PC-9 (cell line): Measurements from ENCODE around the gene DHX8. TPM values are rescaled to one million over a fixed set of nuclear protein-coding genes. Genes with fewer than 3 reads are reported as not detected.

Experiments used
- BruUV-seq: library from RNA; stranded (reverse); fragments of 400-500 nt; replicated peaks from 2 replicates; lab custom pipeline; 2021; lab: Mats Ljungman, UMichigan
- CTCF ChIA-PET: fragments of 300-600 bp; sonication (Branson Sonifier 250); formaldehyde crosslinking; loops from one replicate; lab custom pipeline; 2022; ENCODE audit warnings: antibody characterized with exemption; lab: Charles Lee
- POLR2A ChIA-PET: fragments of 300-600 bp; sonication (Branson Sonifier 250); formaldehyde crosslinking; loops from one replicate; lab custom pipeline; 2022; ENCODE audit warnings: antibody characterized with exemption; ENCODE audit not compliant: unreplicated experiment; lab: Charles Lee
- DNase-seq, 2 experiments: peaks; one replicate each; pipeline versions ENCODE4 v3.0.0 to v3.0.0-alpha.2; 2015 to 2022; ENCODE audit warnings: mixed read lengths in 1 of 2
- H2AFZ ChIP-seq: fragments of 200-600 bp; sonication (generic); 2 replicates; pipeline ENCODE4 v1.8.1; 2017; ENCODE audit warnings: antibody characterized with exemption
- H3F3A ChIP-seq: fragments of 200-600 bp; sonication (generic); 2 replicates; pipeline ENCODE4 v1.8.1; 2017; ENCODE audit warnings: antibody characterized with exemption, mild to moderate bottlenecking, low read depth; ENCODE audit not compliant: insufficient read depth
- H3K27ac ChIP-seq: fragments of 200-600 bp; sonication (generic); 2 replicates; pipeline ENCODE4 v1.6.1; 2016; ENCODE audit warnings: mixed run types
- H3K27me3 ChIP-seq: fragments of 200-600 bp; sonication (generic); 2 replicates; pipeline ENCODE4 v1.6.1; 2016; ENCODE audit warnings: low read depth, mixed run types; ENCODE audit not compliant: insufficient read depth
- H3K36me3 ChIP-seq: fragments of 200-600 bp; sonication (generic); 2 replicates; pipeline ENCODE4 v1.6.1; 2016; ENCODE audit warnings: low read depth, mixed run types
- H3K4me1 ChIP-seq: fragments of 200-600 bp; sonication (generic); replicated peaks from 2 replicates; pipeline ENCODE4 v1.6.1; 2016; ENCODE audit warnings: mixed run types; ENCODE audit not compliant: insufficient read depth
- H3K4me2 ChIP-seq: fragments of 200-600 bp; sonication (generic); 2 replicates; pipeline ENCODE4 v1.6.1; 2017; ENCODE audit warnings: mixed run types
- H3K4me3 ChIP-seq: fragments of 200-600 bp; sonication (generic); 2 replicates; pipeline ENCODE4 v1.6.1; 2016; ENCODE audit warnings: mixed run types
- H3K79me2 ChIP-seq: fragments of 200-600 bp; sonication (generic); 2 replicates; pipeline ENCODE4 v1.6.1; 2017; ENCODE audit warnings: low read depth, mixed run types
- H3K9me2 ChIP-seq: fragments of 200-600 bp; sonication (generic); 2 replicates; pipeline ENCODE4 v1.8.1; 2017; ENCODE audit warnings: mild to moderate bottlenecking; ENCODE audit not compliant: insufficient read depth
- H3K9me3 ChIP-seq: fragments of 200-600 bp; sonication (generic); 2 replicates; pipeline ENCODE4 v1.8.1; 2016; ENCODE audit warnings: low read depth; ENCODE audit not compliant: insufficient read depth
- H4K20me1 ChIP-seq: fragments of 200-600 bp; sonication (generic); 2 replicates; pipeline ENCODE4 v1.8.1; 2017; ENCODE audit not compliant: insufficient read depth
- CTCF ChIP-seq: fragments of 200-600 bp; sonication (generic); conservative IDR thresholded peaks from 2 replicates; pipeline ENCODE4 v1.6.1; 2017; ENCODE audit warnings: mixed run types, antibody characterized with exemption, mild to moderate bottlenecking, moderate library complexity
- EZH2 ChIP-seq: fragments of 200-600 bp; sonication (generic); IDR thresholded peaks from 2 replicates; pipeline ENCODE4 v1.8.0; 2017; ENCODE audit warnings: antibody characterized with exemption, low read depth
- intact Hi-C: fragments of 100-400 bp; cut with micrococcal nuclease; formaldehyde crosslinking; loops from one replicate; pipeline ENCODE4 v1.10.0; 2022; ENCODE audit not compliant: unreplicated experiment
- total RNA-seq: library from RNA; stranded (reverse); gene quantifications from 2 replicates; pipeline ENCODE4 v1.2.3, GENCODE V29; 2021

The DHX8 gene
- total RNA-seq, 1 experiment from 2014 or later = 55.4 TPM

GRCh38 chr17:43540821-43541674, 57.3 kb downstream of the DHX8 start:
- ChIA-PET CTCF (no interaction called here), POLR2A (interaction anchor here (0.6 kb wide), 1 partner anchor 44 kb away, joined by 4 read pairs; no protein-coding TSS in a partner anchor)
- no peak for TF ChIP-seq EZH2
- no peak for TF ChIP-seq CTCF
- H3K9me3 ChIP-seq = no peaks in the 10 kb centered on the region
- no peaks in the 10 kb centered on the region for H3K27me3 ChIP-seq
- peaks cover 9% of the 10 kb centered on the region; the same call in 1 of the 2 replicates for H3K36me3 ChIP-seq
- peaks cover 68% of the 10 kb centered on the region for H3K4me1 ChIP-seq
- no peak overlapping the region for H3K4me3 ChIP-seq
- no peaks in the 10 kb centered on the region for H3K9me2 ChIP-seq
- H2AFZ ChIP-seq = no peak overlapping the region
- intact Hi-C loops = no loop called here
- no TSS peak for BruUV-seq
- H3F3A ChIP-seq = peaks cover 39% of the 10 kb centered on the region
- DNase-seq = no peak
- H3K4me2 ChIP-seq = no peak overlapping the region
- no peaks in the 10 kb centered on the region for H4K20me1 ChIP-seq
- no peak overlapping the region for H3K27ac ChIP-seq
- peaks cover 54% of the 10 kb centered on the region for H3K79me2 ChIP-seq

GRCh38 chr17:43542859-43543258, 59.1 kb downstream of the DHX8 start:
- Histone ChIP-seq H2AFZ (no peak overlapping the region), H3K4me1 (peaks cover 58% of the 10 kb centered on the region), H3K27ac (no peak overlapping the region), H3F3A (peaks cover 33% of the 10 kb centered on the region), H3K9me3 (no peaks in the 10 kb centered on the region), H3K4me3 (no peak overlapping the region; the same call in 1 of the 2 replicates), H3K36me3 (peaks cover 9% of the 10 kb centered on the region; the same call in 1 of the 2 replicates), H3K79me2 (peaks cover 54% of the 10 kb centered on the region), H3K27me3 (no peaks in the 10 kb centered on the region), H4K20me1 (no peaks in the 10 kb centered on the region), H3K4me2 (peak overlapping the region; percentile 92), H3K9me2 (no peaks in the 10 kb centered on the region)
- ChIA-PET CTCF (no interaction called here), POLR2A (interaction anchor here (0.6 kb wide), 1 partner anchor 14 kb away, joined by 3 read pairs; no protein-coding TSS in a partner anchor)
- no peak for TF ChIP-seq CTCF
- no peak for TF ChIP-seq EZH2
- DNase-seq = no peak
- no TSS peak for BruUV-seq
- intact Hi-C loops = no loop called here

- Histone ChIP-seq H3K27ac (peak overlapping the region; percentile 94), H3K9me2 (no peaks in the 10 kb centered on the region), H3K36me3 (peaks cover 9% of the 10 kb centered on the region; the same call in 1 of the 2 replicates), H3F3A (peaks cover 33% of the 10 kb centered on the region), H4K20me1 (no peaks in the 10 kb centered on the region), H3K79me2 (peaks cover 53% of the 10 kb centered on the region), H3K4me2 (peak overlapping the region; percentile 92), H2AFZ (no peak overlapping the region), H3K27me3 (no peaks in the 10 kb centered on the region), H3K4me1 (peaks cover 53% of the 10 kb centered on the region), H3K4me3 (peak overlapping the region; percentile 85), H3K9me3 (no peaks in the 10 kb centered on the region)
- no TSS peak for BruUV-seq
- intact Hi-C loops = no loop called here
- no peak for TF ChIP-seq EZH2
- no peak for TF ChIP-seq CTCF
- ChIA-PET POLR2A (interaction anchor here (0.6 kb wide), 1 partner anchor 16 kb away, joined by 4 read pairs; no protein-coding TSS in a partner anchor), CTCF (interaction anchor here (0.7 kb wide), 1 partner anchor 13 kb away, joined by 5 read pairs; no protein-coding TSS in a partner anchor)
- peak in 1 of 2 experiments; percentile 51 for DNase-seq
These were observed 59.5 kb downstream of the DHX8 start for GRCh38 chr17:43543300-43543699.
